Right forelimb (tissue), 1 donor: ENCODE data around the gene DTD2.
"Not testable (repeated sequence)": the region's sequence is repeated elsewhere in the genome, so short reads cannot be mapped to it uniquely, and the experiment has no call there.

Experiments
- DNase-seq: peaks from one replicate; pipeline ENCODE4 v3.0.0-alpha.2; 2018

DTD2 gene

DNA sequence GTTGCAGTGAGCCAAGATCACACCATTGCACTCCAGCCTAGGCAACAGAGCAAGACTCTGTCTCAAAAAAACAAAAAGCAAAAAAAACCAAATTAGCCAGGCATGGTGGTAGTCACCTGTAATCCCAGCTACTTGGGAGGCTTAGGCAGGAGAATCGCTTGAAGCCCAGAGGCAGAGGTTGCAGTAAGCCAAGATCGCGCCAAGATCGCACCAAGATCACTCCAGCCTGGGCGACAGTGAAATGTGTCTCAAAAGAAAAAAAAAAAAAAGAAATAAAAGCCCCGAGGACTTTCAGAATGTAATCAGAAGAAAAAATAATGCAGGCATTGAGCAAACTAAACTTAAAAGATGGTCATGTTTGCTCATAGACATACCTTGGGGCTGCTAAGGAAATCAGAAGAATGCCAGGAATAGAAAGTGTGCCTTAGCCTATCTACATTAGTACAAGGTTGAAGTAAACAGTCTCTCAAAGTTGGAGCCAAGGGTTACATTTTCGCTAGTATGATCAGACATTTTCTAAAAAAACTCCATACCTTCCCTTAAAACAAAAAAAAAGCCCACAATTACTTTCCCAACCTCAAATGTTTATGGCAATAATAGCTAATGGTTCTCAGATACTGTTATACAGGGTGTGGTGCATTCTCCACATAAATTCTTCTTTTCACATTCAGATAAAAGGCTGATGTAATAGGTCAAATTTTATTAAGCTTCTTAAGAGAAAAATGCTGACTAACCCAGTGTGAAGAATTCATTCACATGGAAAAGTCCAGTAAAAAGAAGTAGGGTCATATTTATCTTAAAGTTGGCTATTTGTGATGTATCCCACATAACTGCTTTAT, 15.8 kb downstream of the DTD2 start:
- DNase-seq: no peak

DNA sequence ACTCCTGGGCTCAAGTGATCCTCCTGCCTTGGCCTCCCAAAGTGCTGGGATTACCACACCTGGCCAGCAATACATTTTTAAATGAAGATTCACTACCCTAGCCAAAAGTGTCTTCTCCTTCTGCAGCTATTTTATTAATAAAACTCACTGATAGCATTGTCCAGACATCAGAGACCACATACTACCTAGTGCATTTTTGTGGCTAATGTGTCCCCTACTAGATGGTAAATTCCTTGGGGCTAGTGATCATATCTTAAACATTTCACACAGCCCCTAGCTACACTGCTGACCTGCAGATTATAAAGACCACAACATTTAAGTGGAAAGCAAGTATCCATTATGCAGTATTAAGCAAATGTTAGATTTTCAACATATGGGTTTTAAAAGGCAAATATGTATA, 17.0 kb downstream of the DTD2 start:
- DNase-seq: no peak

DNA sequence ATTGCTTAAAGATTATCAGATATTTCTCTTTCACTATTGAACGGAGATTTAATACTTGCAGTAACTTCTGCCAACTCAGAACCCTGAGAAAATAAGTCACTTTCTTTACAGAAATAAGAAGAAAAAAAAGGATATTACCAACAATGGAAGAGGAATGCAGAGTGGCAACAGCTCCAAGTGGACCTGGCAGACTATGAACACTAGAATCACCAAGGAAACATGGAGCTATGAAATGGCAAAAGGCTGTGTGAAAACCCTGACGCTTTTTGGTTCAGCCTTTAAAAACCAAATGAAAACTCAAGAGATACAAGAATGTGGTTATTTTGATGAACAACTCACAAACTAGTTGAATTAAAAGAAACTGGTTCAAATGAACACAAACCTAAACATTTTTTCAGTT, 17.7 kb downstream of the DTD2 start:
- DNase-seq: no peak

DNA sequence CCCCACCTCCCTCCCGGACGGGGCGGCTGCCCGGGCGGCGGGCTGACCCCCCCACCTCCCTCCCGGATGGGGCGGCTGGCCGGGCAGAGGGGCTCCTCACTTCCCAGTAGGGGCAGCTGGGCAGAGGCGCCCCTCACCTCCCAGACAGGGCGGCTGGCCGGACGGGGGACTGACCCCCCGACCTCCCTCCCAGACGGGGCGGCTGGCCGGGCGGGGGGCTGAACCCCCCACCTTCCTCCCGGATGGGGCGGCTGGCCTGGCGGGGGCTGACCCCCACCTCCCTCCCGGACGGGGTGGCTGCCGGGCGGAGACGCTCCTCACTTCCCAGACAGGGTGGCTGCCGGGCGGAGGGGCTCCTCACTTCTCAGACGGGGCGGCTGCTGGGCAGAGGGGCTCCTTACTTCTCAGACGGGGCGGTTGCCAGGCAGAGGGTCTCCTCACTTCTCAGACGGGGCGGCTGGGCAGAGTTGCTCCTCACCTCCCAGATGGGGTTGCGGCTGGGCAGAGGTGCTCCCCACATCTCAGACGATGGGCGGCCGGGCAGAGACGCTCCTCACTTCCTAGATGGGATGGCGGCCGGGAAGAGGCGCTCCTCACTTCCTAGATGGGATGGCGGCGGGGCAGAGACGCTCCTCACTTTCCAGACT, 20.1 kb downstream of the DTD2 start:
- not testable (repeated sequence) for DNase-seq

DNA sequence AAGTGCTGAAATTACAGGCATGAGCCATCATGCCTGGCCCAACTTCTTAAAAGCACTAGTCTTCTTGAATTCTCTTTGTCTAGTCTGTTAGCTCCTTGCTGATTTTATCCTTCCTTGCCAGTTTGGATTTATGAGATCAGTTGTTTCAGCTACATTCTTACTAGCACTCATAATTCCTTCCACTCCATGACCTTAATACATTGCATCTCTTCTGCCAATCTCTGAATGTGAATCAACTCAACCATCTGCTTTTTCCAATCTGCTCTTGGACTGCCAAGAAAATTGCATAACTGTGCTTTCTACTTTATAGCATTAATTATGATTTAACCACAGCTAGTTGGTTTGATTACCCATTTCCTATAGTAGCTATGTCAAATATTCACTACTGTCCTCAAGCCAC, 22.0 kb downstream of the DTD2 start:
- DNase-seq: no peak

DNA sequence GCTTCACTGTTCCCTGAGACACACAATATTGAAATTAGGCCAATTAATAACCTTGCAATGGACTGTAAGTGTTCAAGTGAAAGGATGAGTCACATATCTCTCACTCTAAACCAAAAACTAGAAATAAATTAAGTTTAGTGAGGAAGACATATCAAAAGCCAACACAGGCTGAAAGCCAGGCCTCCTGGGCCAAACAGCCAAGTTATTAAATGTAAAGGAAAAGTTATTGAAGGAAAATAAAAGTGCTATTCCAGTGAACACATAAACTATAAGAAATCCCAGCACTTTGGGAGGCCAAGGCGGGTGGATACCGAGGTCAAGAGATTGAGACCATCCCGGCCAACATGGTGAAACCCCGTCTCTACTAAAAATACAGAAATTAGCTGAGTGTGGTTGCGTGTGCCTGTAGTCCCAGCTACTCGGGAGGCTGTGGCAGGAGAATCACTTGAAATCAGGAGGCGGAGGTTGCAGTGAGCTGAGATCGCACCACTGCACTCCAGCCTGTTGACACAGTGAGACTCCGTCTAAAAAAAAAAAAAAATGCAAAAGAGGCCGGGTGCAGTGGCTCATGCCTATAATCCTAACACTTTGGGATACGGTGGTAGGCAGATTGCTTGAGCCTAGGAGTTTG, 26.6 kb downstream of the DTD2 start:
- no peak for DNase-seq

DNA sequence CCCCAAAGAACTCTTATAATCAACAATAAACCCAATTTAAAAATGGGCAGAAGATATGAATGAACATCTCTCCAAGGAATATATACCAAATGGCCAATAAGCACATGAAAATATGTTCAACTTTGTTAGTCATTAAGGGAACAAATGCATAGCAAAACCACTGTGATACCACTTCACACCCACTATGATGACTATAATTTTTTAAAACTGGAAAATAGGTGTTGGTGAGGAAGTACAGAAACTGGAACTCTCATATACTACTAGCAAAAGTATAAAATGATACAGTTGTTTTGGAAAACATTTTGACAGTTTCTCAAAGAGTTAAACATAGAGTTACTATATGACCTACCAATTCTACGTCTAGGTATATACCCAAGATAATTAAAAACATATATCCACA, 27.5 kb downstream of the DTD2 start:
- no peak for DNase-seq

DNA sequence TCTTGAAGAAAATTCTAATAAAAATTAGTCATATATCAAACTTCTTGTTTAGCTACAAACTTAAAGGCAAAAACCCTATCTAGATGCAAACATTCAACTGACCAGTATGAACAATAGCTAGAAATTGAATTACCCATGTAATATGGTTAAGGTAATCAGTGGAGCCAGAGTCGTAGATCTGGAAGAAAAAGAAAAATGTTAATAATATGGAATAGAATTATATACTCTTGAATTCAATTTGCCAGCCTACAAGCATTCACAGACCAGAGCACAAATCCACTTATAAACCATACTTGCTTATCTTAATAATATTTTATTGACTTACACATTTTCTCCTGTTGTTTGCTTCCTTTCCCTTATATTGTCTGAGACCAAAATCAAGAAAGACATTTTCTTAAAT, 29.3 kb downstream of the DTD2 start:
- DNase-seq: no peak

DNA sequence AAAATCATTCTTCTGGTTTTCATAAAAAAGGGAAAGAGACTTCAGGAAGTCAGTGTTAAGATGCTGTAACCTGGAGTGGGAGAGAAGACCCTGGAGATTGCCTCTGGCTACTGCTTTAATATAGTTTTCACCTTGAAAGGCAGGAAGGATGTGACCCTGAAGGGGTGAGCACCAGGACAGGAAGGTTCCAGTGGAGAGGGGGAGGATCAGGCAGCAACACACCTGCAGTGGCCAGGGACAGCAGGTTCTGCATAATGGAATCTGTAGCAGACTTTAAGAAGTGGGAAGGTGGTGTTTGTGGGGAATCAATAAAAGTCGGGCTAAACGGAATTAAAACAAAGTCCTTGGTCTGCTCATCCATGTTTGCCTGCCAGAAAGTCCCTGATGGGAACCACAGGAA, 30.6 kb downstream of the DTD2 start:
- no peak for DNase-seq

DNA sequence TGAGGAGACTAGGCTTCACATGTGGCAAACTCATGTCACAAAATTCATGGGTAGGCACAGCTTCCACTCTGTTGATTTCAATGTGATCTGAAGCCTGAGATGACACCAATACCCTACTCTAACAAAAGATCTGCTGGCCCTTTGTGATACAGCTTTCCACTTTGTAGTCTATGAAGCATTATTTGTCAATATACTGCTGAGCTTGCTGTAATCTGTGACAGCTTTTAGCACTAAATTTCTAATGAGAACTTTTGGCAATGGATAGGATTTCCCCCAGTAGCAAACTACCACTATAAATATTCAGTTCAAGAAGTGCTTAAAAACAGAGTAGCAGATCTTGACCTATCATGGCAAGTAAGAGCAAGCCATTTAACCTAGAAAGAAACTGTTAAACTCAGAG, 31.4 kb downstream of the DTD2 start:
- no peak for DNase-seq

DNA sequence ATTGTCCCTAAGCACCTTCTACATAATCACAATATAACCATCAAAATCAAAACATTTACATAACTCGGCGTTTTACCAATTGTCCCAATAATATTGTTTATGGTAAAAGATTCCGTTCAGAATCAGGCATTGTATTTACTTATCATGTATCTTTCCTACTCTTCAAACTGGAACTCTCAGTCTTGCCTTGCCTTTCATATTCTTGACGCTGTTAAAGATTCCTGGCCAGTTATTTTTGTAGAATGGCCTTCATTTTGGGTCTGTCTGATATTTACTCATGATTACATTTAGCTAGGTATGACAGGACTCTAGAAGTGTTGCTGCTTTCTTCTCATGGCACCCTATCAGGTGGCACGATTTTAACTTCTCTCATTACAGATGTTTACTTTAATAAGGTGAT, 36.1 kb downstream of the DTD2 start:
- DNase-seq: no peak

DNA sequence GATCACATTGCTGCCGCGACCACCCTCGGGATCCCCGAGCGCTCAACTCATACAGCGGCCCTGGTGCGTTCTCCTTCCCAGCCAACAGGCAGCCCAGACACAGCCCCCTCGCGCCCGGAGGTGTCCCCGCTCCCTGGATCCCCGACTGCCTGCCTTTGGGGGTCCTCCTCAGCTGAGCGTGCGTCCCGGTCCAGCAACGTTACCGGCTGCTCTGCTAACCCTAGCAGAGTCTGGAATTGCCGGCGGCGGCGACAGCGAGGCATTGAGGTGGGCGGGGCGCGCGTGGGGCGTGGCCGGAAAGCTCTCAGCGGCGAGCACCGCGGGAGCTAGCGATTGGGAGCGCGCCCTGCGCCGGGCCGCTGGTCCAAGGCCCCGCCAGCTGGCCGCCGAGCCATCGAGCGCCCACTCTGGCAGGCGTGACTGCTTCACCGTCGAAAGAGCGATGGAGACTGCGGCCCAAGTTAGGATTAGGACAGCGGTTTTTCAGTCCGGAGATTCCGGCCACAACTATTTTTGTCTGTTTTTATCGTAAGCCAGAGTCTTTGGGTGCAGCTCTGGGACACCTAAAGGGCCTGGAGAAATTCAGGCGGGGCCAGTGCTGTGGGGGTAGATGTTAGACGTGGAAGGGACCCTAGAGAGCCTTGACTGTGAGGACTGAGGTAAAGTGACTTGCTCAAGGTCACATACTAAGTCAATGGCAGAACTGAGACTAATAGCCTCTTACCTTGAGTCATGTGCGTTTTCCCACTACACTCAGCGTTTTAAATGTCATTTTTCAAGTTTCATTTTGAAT, 36.8 kb downstream of the DTD2 start, which contains the start of gene HEATR5A:
HEATR5A (minus strand) TSS at position 232 of the 793 bp plus-strand sequence. CDS start 17,575 bp downstream, outside the sequence.
- peak; percentile 97 for DNase-seq

DNA sequence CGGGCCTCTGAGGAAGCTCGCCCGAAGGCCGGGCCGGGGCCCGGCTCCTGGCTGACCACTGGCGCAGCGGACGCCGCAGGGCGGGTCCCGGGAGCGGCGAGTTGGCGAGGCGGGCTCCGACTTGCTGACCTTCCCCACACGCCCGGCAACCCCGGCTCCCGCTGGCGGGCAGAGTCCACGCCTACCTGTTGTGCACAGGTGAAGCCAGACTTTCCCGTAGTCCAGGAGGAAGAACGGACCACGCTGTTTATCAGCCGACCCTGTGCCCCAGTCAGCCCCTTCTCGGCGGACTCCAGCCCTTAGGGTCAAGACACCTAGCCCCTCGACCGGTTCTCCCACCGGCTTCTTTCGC, 37.4 kb downstream of the DTD2 start:
- peak; percentile 72 for DNase-seq

DNA sequence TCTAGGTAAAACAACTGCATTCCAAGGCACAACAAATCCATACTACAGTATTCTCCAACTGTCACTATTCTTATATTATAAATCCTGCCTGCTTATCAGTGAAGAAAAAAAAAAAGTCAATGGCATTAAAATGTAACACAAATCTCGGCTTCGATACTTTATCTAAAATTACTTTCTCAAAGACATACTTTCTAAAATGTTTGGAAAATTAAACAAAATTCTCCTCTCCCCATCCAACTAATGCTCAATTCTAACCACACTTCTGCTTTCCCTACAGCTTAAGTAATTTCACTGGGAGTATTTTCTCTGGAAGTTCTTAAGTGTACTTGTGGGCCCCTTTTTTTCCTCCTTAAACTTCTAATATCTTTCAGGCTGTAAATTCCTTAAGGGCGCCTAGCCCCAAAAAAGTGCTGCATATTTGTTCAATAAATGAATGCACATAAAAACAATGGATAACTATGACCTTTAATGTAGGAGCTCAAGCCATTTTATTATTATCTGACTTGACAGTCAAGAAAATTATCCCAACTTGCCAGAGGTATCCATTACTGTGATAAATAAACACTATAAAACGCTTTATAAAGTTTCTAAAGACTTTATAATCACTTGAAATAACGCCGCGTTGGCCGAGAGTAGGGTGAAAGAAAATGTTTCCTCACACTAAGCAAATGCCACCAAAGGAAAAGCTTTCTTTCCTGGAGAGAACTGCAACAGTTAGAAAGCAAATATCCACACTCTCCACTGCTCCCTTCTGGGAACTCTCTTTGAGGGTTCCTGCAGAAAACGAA, 37.9 kb downstream of the DTD2 start:
- DNase-seq: no peak

DNA sequence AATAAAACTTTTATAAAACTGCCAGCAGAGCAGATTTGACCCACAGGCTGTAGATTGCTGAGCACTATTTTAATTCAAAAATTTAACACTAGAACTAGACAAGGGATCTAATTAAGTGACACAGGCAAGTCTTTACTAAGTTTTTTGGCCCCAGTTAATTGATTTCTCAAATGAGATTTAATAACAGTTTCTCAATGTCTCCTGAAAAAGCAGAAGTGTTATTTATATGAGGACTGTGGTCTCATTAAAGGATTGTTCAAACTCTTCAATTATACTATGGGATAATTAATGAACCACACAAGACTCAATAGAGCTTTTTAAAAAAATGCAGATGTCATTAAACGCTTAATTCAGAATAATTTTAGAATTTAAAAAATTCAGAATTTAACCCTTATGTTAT, 38.9 kb downstream of the DTD2 start:
- no peak for DNase-seq

DNA sequence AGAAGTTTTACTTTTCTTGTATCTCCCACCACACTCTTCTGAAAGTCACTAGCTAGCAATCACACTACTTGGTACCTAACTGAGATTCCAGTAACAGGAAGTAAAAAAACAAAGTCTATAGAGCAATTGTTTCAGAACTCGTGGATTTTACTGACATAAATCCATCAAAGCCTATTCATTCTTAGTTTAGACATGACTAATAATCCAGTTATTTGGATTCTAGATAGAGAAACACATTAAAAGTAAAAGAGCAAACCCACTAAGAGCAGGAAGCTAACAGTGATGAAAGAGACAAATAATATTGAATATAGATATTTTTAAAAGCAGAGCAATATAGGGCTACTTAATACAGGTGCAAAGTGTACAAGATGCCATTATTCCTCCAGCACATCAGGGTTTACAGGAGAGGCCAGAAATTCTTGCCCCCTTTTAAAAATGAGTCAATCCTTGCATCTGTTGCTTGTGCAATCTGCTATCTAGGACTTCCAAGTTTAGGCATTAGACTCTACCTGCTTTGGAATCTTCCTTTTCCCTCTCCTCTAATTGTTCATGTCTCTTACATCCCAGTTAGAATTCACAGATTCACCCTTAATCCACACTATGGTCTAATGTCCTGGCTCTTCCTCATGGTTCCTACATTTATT, 43.0 kb downstream of the DTD2 start:
- no peak for DNase-seq

DNA sequence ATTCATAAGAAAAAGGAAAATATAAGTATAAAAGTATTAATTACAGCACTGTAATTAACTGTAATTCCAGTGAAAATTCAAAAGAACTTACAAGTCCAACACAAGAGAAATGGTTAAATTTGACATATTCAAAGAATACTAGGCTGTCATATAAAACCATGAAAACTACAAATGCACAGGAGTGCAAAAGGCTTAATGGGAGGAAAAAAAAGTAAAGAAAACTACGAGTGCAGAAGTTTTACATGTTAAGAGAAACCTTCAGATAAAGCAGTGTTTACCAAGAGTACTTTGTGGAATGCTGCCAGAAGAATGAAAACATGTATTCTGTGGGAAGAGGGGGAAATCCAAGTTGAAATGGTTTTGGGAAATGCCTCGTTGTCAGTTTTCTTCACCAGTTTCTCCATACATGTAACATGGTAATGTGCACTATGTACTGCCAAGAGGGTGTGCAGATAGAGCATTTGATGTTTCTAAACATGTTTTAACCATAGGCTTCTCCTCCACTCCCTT, 46.0 kb downstream of the DTD2 start:
- no peak for DNase-seq

DNA sequence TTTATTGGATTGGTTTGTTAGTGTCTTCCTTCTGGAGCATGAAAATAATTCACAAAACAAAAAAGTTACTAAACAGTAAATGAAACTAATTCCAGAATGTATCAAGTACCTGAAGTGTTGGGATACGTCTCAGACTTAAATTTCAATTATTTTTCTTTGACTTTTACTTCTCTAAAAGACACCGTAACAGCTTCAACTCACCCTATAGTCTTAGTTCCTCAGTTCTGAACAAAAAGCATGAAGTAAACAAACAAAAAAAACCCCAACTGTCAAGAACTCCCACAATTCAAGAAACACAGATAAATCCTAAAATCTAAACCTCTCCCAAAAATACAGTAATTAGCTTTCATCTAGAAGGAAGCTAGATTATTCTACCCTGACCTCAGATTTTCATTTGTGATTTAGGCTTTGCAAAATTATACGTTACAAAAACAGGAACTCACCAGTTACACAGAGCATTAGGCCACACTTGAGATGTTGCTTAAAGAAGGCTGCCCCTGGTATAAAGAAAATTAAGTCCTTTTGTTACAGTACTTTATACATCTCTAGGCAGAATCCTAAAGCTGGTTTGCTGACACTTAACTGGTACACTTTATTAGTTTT, 47.2 kb downstream of the DTD2 start:
- DNase-seq: no peak

DNA sequence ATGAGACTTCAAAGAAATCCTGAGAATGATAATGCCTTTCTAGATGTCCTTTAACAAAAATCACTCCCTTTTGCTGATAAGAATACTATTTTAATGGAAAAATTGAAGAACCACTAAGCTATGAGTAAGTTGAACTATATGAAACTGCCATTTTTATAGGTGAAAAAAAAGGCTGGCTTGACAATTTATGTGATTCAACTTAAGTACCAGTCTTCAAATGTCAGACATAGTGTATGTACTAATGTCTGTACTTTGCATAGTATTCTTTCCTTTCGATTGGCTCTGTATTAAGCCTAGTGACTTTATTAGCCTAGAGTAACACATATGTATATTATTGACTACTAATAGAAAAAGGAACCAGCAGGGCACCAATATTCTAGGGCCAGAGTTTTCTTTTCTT, 48.9 kb downstream of the DTD2 start:
- no peak for DNase-seq

DNA sequence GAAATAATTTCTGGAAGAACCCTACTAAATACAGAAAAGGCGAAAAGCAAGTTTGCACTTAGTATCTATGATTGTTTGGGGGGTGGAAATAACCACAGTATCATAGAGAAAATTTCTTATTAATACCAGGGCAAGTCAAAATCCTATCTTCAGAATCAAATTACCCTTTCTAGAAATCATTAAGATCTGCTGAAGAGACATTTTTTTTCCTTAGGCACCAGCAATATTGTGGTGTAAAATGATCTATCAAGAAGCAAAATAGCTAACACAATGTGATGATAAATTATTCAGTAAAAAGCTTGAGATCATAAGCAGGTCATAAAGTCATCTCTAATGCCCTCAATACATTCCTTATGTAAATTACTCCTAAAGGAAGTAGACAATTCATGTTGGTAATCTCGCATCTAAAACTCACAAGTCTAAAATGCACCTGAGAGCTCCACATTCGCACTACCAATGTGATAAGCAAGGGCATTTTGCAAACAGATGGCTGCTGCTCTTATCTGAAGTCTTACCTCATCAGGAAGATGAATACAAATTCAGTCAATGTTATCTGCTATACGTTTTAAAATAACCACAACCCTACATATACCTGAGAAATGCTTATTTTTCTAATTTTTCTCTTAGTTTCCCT, 51.6 kb downstream of the DTD2 start:
- DNase-seq: no peak

DNA sequence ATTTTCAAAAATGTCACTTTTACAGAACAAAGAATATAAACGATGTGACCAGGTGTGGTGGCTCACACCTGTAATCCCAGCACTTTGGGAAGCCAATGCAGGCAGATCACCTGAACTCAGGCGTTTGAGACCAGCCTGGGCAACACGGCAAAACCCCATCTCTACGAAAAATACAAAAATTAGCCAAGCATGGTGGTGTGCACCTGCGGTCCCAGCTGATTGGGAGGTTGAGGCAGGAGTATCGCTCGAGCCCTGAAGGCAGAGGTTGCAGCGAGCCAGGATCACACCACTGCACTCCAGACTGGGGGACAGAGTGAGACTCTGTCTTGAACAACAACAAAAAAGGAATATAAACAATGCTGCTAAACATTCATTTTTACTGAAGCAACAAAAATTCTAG, 52.2 kb downstream of the DTD2 start:
- no peak for DNase-seq
